RWPE2 (cell line): Measurements from ENCODE around the gene XK.

Experiments
- ATAC-seq: fragments of 200-7000 bp; cut with Tn5 transposase; 3 replicates; pipeline ENCODE4 v1.9.1; 2021; ENCODE audit warnings: low read depth
- DNase-seq: peaks from one replicate; pipeline ENCODE4 v3.0.0-alpha.2; 2020; ENCODE audit warnings: low spot score
- H3K27ac ChIP-seq: fragments of 450-650 bp; 2 replicates; pipeline ENCODE4 v1.5.1; 2017; ENCODE audit warnings: mild to moderate bottlenecking; ENCODE audit not compliant: poor library complexity, severe bottlenecking
- H3K27me3 ChIP-seq: fragments of 250-450 bp; sonication (Bioruptor Pico); 2 replicates; pipeline ENCODE4 v1.5.1; 2021; ENCODE audit warnings: mild to moderate bottlenecking, moderate library complexity; ENCODE audit not compliant: insufficient read depth, poor library complexity, severe bottlenecking
- H3K36me3 ChIP-seq: fragments of 250-450 bp; sonication (Bioruptor Pico); 2 replicates; pipeline ENCODE4 v1.5.1; 2020; ENCODE audit warnings: low read depth, mild to moderate bottlenecking, moderate library complexity
- H3K4me1 ChIP-seq: fragments of 250-450 bp; sonication (Bioruptor Pico); 2 replicates; pipeline ENCODE4 v1.5.1; 2021; ENCODE audit warnings: mild to moderate bottlenecking, moderate library complexity; ENCODE audit not compliant: insufficient read depth, poor library complexity, severe bottlenecking
- H3K4me3 ChIP-seq: fragments of 250-450 bp; sonication (Bioruptor Pico); 2 replicates; pipeline ENCODE4 v1.5.1; 2021; ENCODE audit warnings: mild to moderate bottlenecking, moderate library complexity; ENCODE audit not compliant: severe bottlenecking
- H3K9me3 ChIP-seq: fragments of 250-450 bp; sonication (Bioruptor Pico); 2 replicates; pipeline ENCODE4 v1.5.1; 2021; ENCODE audit warnings: mild to moderate bottlenecking, moderate library complexity; ENCODE audit not compliant: severe bottlenecking
- CTCF ChIP-seq: fragments of 450-650 bp; IDR thresholded peaks from one replicate; pipeline ENCODE4 v1.5.1; 2017; ENCODE audit warnings: mild to moderate bottlenecking, moderate library complexity; ENCODE audit not compliant: poor library complexity, severe bottlenecking

XK gene

GRCh38 chrX:37653397-37654085, 32.0 kb upstream of the XK start:
- Histone ChIP-seq H3K9me3 (no peaks in the 10 kb centered on the region), H3K36me3 (no peaks in the 10 kb centered on the region), H3K4me1 (no peaks in the 10 kb centered on the region), H3K4me3 (no peak overlapping the region), H3K27ac (no peak overlapping the region), H3K27me3 (no peaks in the 10 kb centered on the region)
- ATAC-seq = no peak
- no peak for DNase-seq
- TF ChIP-seq CTCF = no peak

- Histone ChIP-seq H3K4me1 (no peaks in the 10 kb centered on the region), H3K4me3 (no peak overlapping the region), H3K27ac (no peak overlapping the region), H3K27me3 (no peaks in the 10 kb centered on the region), H3K36me3 (no peaks in the 10 kb centered on the region), H3K9me3 (no peaks in the 10 kb centered on the region)
- no peak for TF ChIP-seq CTCF
- ATAC-seq (no peak), DNase-seq (no peak)
These were observed 27.1 kb upstream of the XK start for GRCh38 chrX:37658343-37659030.

GRCh38 chrX:37659047-37659446, 26.5 kb upstream of the XK start:
- ATAC-seq (no peak), DNase-seq (no peak)
- no peaks in the 10 kb centered on the region for H3K9me3 ChIP-seq

GRCh38 chrX:37662181-37662580, 23.4 kb upstream of the XK start:
- Histone ChIP-seq H3K36me3 (no peaks in the 10 kb centered on the region), H3K27me3 (no peaks in the 10 kb centered on the region), H3K4me3 (no peak overlapping the region), H3K27ac (no peak overlapping the region), H3K9me3 (no peaks in the 10 kb centered on the region), H3K4me1 (no peaks in the 10 kb centered on the region)
- ATAC-seq (no peak), DNase-seq (no peak)
- TF ChIP-seq CTCF = no peak

More at GRCh38 chrX:37659047-37659446, 26.5 kb upstream of the XK start:
- no peaks in the 10 kb centered on the region for H3K27me3 ChIP-seq
- no peaks in the 10 kb centered on the region for H3K4me1 ChIP-seq
- H3K27ac ChIP-seq = no peak overlapping the region
- TF ChIP-seq CTCF = no peak
- no peak overlapping the region for H3K4me3 ChIP-seq
- H3K36me3 ChIP-seq = no peaks in the 10 kb centered on the region

GRCh38 chrX:37666516-37666915, 19.1 kb upstream of the XK start:
- Histone ChIP-seq H3K27me3 (no peaks in the 10 kb centered on the region), H3K27ac (no peak overlapping the region), H3K4me3 (no peak overlapping the region), H3K9me3 (no peaks in the 10 kb centered on the region), H3K36me3 (no peaks in the 10 kb centered on the region), H3K4me1 (no peaks in the 10 kb centered on the region)
- no peak for TF ChIP-seq CTCF
- DNase-seq (no peak), ATAC-seq (no peak)
